Hepatocyte (in vitro differentiated cells): ENCODE data around the gene TRMT11.

ENCODE experiments used
- CTCF ChIP-seq: fragments of 200-600 bp; sonication (generic); IDR thresholded peaks from 2 replicates; pipeline ENCODE4 v1.5.1; 2016; ENCODE audit warnings: antibody characterized with exemption, mild to moderate bottlenecking; ENCODE audit not compliant: poor library complexity
- EZH2 ChIP-seq: fragments of 200-600 bp; sonication (generic); IDR thresholded peaks from 2 replicates; pipeline ENCODE4 v1.6.1; 2016; ENCODE audit warnings: antibody characterized with exemption, mild to moderate bottlenecking, borderline replicate concordance
- EZH2phosphoT487 ChIP-seq: fragments of 200-600 bp; sonication (generic); IDR thresholded peaks from one replicate; pipeline ENCODE4 v1.6.1; 2018; ENCODE audit warnings: antibody characterized with exemption, mild to moderate bottlenecking, low read depth, moderate library complexity; ENCODE audit not compliant: unreplicated experiment, severe bottlenecking

DNA sequence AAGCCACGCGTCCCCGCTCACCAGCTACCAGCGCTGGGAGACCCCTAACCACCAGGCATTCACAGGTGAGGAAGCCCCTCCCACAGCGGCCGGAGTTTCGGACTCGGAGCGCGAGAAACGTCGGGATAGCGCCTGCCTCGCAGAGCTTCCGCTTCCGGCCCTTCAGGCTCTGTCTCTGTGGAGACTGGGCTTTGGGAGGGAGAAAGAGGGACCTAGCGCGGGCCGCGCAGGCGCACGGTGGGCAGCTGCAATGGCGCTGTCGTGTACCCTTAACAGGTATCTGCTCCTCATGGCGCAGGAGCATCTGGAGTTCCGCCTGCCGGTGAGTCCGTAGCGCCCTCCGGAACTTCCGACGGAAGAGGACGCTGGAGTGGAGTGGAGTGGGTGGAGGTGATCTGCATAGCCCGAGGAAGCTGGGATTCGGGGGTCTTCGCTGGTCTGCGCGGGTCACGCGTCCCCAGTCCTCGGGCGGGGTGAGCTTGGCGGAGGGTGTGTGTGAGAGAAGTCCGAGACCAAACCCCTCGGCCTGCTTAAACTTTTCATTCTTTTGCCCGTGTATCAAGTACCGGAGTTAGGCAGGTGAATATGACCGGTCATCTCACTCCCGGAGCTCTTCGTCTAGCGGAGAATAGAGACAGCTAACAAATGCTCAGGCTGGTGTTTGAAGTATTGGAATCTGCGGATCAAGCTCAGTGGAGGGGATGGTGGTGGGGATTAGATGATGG, at the start of gene TRMT11:
- TF ChIP-seq CTCF = no peak
- TF ChIP-seq EZH2phosphoT487 = no peak
- TF ChIP-seq EZH2 = no peak
